Sigmoid colon (tissue), 7 donors: ENCODE measurements around the gene OSTN. TPM values are rescaled to one million over a fixed set of nuclear protein-coding genes. Genes with fewer than 3 reads are reported as not detected.

Experiments used
- DNase-seq: peaks from one replicate; pipeline ENCODE4 v3.0.0-alpha.2; 2019
- H3K27ac ChIP-seq, 4 donors: fragments of 200-600 bp; sonication (generic); one replicate each; pipeline ENCODE4 v1.5.1; 2016 to 2019; ENCODE audit warnings: mild to moderate bottlenecking in 1 of 4
- H3K27me3 ChIP-seq, 3 donors: fragments of 200-600 bp; sonication (generic); one replicate each; pipeline ENCODE4 v1.5.1; 2019; ENCODE audit warnings: mild to moderate bottlenecking in 1 of 3
- H3K36me3 ChIP-seq, 4 donors: fragments of 200-600 bp; sonication (generic); one replicate each; pipeline ENCODE4 v1.5.1; 2016 to 2019
- H3K4me1 ChIP-seq, 4 donors: fragments of 200-600 bp; sonication (generic); one replicate each; pipeline ENCODE4 v1.5.1; 2017 to 2019
- H3K4me3 ChIP-seq, 4 donors: fragments of 200-600 bp; sonication (generic); one replicate each; pipeline ENCODE4 v1.5.1; 2017 to 2019; ENCODE audit warnings: mild to moderate bottlenecking in 2 of 4, moderate library complexity in 1 of 4
- H3K9me3 ChIP-seq, 4 donors: fragments of 200-600 bp in 3 of 4; sonication (generic) in 3 of 4; one replicate each; pipeline versions ENCODE4 v1.5.1 to v1.6.1; 2013 to 2019
- EP300 ChIP-seq, 4 donors: sonication (generic); formaldehyde crosslinking; IDR thresholded peaks; one replicate each; pipeline ENCODE4 v1.6.1; 2017; ENCODE audit warnings: antibody characterized with exemption in 4 of 4
- POLR2A ChIP-seq, 2 donors: fragments of 450-650 bp; IDR thresholded peaks; one replicate each; pipeline ENCODE4 v1.6.1; 2016; ENCODE audit warnings: antibody characterized with exemption in 2 of 2, mild to moderate bottlenecking in 2 of 2, moderate library complexity in 2 of 2
- POLR2AphosphoS5 ChIP-seq, 4 donors: sonication (generic); formaldehyde crosslinking; IDR thresholded peaks; one replicate each; pipeline ENCODE4 v1.6.1; 2017; ENCODE audit warnings: antibody characterized with exemption in 4 of 4
- WGBS, 2 donors: extraction: QIAGEN DNeasy Blood & Tissue Kit; methylation state at CpG; one replicate each; pipeline ENCODE4 v1.1.7; 2013; 5-methylcytosine and 5-hydroxymethylcytosine counted together
- intact Hi-C: fragments of 100-400 bp; cut with DNase I; formaldehyde crosslinking; loops from one replicate; pipeline ENCODE4 v1.15.1; 2023
- polyA plus RNA-seq, 3 donors: library from polyadenylated mRNA; stranded (reverse); fragments of 200-250 nt; gene quantifications; one replicate each; pipeline ENCODE4 v1.2.3, GENCODE V29; 2013
- total RNA-seq, 4 donors: library from RNA; depleted of rRNA; stranded (reverse); fragments of >200 nt; gene quantifications; one replicate each; pipeline ENCODE4 v1.1.0, GENCODE V29; 2016
- TF ChIP-seq, protein P1 (sequence below), 4 experiments: fragments of 450-650 bp in 3 of 4; fragments of 200-600 bp in 1 of 4; IDR thresholded peaks; one replicate each; pipeline ENCODE4 v1.5.1; 2016 to 2019; ENCODE audit warnings: antibody characterized with exemption in 4 of 4, mild to moderate bottlenecking in 3 of 4, moderate library complexity in 2 of 4
- donor health status: healthy with polysubstance abuse.
- donor health status: Bipolar disorder and iron deficiency.
- donor health status: healthy.

OSTN gene
- total and polyA plus RNA-seq, 7 donors, result 0.36 to 0.82 TPM; not detected in 5

- H3K27ac ChIP-seq, result no peak overlapping the region
- H3K36me3 ChIP-seq, result no peaks in the 10 kb centered on the region
- no peaks in the 10 kb centered on the region for H3K9me3 ChIP-seq
- intact Hi-C loops, result no loop called here
- TF ChIP-seq EP300 (IDR thresholded peaks at IDR 0.05), result no peak
- TF ChIP-seq POLR2A (IDR thresholded peaks at IDR 0.05), result no peak
- TF ChIP-seq, protein P1, sequence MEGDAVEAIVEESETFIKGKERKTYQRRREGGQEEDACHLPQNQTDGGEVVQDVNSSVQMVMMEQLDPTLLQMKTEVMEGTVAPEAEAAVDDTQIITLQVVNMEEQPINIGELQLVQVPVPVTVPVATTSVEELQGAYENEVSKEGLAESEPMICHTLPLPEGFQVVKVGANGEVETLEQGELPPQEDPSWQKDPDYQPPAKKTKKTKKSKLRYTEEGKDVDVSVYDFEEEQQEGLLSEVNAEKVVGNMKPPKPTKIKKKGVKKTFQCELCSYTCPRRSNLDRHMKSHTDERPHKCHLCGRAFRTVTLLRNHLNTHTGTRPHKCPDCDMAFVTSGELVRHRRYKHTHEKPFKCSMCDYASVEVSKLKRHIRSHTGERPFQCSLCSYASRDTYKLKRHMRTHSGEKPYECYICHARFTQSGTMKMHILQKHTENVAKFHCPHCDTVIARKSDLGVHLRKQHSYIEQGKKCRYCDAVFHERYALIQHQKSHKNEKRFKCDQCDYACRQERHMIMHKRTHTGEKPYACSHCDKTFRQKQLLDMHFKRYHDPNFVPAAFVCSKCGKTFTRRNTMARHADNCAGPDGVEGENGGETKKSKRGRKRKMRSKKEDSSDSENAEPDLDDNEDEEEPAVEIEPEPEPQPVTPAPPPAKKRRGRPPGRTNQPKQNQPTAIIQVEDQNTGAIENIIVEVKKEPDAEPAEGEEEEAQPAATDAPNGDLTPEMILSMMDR (IDR thresholded peaks at IDR 0.05), result no peak
- no peak for TF ChIP-seq POLR2AphosphoS5 (IDR thresholded peaks at IDR 0.05)
- no peak overlapping the region for H3K4me3 ChIP-seq
- no peaks in the 10 kb centered on the region for H3K4me1 ChIP-seq
- H3K27me3 ChIP-seq, result no peaks in the 10 kb centered on the region
- 93 to 97% methylated on average over 1 of the region's 1 CpG for WGBS, 2 donors
- DNase-seq, result no peak
These were observed 22.6 kb downstream of the OSTN start for GRCh38 chr3:191221638-191222037.

- Histone ChIP-seq H3K4me1 (no peaks in the 10 kb centered on the region), H3K36me3 (no peaks in the 10 kb centered on the region), H3K4me3 (no peak overlapping the region), H3K27me3 (no peaks in the 10 kb centered on the region), H3K9me3 (no peaks in the 10 kb centered on the region), H3K27ac (no peak overlapping the region)
- no peak for DNase-seq
- 70 to 75% methylated on average over 5 of the region's 5 CpGs for WGBS, 2 donors
- TF ChIP-seq POLR2AphosphoS5 (IDR thresholded peaks at IDR 0.05) (no peak), POLR2A (IDR thresholded peaks at IDR 0.05) (no peak), EP300 (IDR thresholded peaks at IDR 0.05) (no peak)
- TF ChIP-seq, protein P1 (IDR thresholded peaks at IDR 0.05), result no peak
- intact Hi-C loops, result no loop called here
These were observed 28.5 kb downstream of the OSTN start for GRCh38 chr3:191227541-191227940.

DNA sequence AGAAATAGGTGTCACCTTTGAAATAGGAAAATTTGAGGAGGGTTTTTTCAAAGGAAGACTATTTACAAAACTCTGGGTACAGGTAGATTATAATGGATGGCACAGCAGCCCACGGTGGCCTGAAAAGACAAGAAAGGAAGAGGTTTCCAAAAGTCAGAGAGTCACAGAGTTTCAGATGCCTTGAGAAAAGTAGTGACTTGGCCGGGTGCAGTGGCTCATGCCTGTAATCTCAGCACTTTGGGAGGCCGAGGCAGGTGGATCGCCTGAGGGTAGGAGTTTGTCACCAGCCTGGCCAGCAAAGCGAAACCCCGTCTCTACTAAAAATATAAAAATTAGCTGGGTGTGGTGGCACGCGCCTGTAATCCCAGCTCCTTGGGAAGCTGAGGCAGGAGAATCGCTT is 35.2 kb downstream of the OSTN start:
- TF ChIP-seq POLR2A (IDR thresholded peaks at IDR 0.05), result no peak
- TF ChIP-seq EP300 (IDR thresholded peaks at IDR 0.05), result no peak
- TF ChIP-seq, protein P1 (IDR thresholded peaks at IDR 0.05), result no peak
- no peak for TF ChIP-seq POLR2AphosphoS5 (IDR thresholded peaks at IDR 0.05)
- H3K9me3 ChIP-seq, result no peaks in the 10 kb centered on the region

DNA sequence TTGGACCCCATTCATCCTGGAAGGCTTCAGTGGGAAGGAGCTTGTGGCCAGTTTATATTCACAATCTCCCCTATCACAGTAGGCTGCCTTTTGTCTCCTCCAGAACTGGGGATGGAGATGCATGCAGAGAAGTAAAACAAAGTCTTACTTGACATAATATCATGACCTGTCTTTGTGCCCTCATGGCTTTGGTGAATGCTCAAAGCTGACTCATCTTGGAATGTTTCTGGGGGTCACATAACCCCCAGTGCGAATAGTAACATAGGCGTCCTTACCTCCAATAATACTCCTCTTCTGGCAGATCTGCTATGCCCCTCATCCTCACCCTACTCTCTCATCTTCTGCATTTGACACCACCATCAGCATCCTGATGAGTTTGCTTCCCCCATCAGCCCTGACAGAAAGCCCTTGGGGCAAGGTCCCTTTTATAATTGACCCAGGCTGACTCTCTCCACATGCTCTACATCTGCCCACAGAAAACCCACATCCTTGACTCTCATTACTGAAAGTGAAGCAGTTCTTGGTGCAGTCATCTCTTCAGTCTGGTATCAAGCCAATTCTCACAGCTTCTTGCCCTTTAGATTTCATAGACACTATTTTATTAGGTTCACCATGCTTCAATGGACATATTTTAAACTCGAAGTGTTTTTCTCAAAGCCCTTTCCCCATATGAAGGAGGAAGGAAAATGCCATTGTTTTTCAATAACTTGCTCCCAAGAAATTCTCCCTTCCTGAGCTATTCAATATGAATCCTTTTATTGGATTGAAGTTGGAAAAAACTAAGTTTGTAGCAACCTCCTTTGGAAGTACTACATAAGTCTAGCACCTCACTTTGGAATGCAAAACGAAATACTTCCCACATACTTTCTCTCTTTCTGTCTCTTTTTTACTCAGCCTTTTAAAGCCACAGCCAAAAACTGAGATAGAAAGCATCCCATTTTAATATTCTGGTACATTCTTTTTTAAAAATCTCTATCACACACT is 36.6 kb downstream of the OSTN start:
- intact Hi-C loops, result no loop called here
- WGBS, 2 donors, result 73 to 82% methylated on average over 4 of the region's 4 CpGs
- no peaks in the 10 kb centered on the region for H3K36me3 ChIP-seq
- TF ChIP-seq POLR2AphosphoS5 (IDR thresholded peaks at IDR 0.05) (no peak), POLR2A (IDR thresholded peaks at IDR 0.05) (no peak), EP300 (IDR thresholded peaks at IDR 0.05) (no peak)
- TF ChIP-seq, protein P1 (IDR thresholded peaks at IDR 0.05), result no peak
- no peaks in the 10 kb centered on the region for H3K27me3 ChIP-seq
- no peak overlapping the region for H3K27ac ChIP-seq
- no peaks in the 10 kb centered on the region for H3K9me3 ChIP-seq
- no peak overlapping the region for H3K4me3 ChIP-seq
- H3K4me1 ChIP-seq, result peaks cover 0 to 8% (median 3%) of the 10 kb centered on the region in 4 donors
- no peak for DNase-seq

More for the DNA sequence above, 35.2 kb downstream of the OSTN start:
- Histone ChIP-seq H3K27ac (no peak overlapping the region), H3K4me3 (no peak overlapping the region), H3K36me3 (no peaks in the 10 kb centered on the region), H3K4me1 (peaks cover 0 to 8% (median 3%) of the 10 kb centered on the region in 4 donors), H3K27me3 (no peaks in the 10 kb centered on the region)
- intact Hi-C loops, result no loop called here
- DNase-seq, result no peak
- 92 to 94% methylated on average over 9 of the region's 9 CpGs for WGBS, 2 donors
